Right lobe of liver (tissue), 6 donors: Measurements from ENCODE around the gene SRCAP. TPM values are rescaled to one million over a fixed set of nuclear protein-coding genes. Genes with fewer than 3 reads are reported as not detected.

ENCODE experiments used
- ATAC-seq, 4 donors: fragments of 200-7000 bp; cut with Tn5 transposase; one replicate each; pipeline ENCODE4 v1.9.1; 2020; ENCODE audit warnings: mild to moderate bottlenecking in 4 of 4, moderate library complexity in 4 of 4
- DNase-seq, 3 donors: peaks; one replicate each; pipeline ENCODE4 v3.0.0-alpha.2; 2020
- H3K27ac ChIP-seq, 3 donors: fragments of 200-600 bp; one replicate each; pipeline ENCODE4 v1.8.0; 2022
- H3K27me3 ChIP-seq, 2 donors: fragments of 200-600 bp; one replicate each; pipeline ENCODE4 v1.8.0; 2022
- H3K36me3 ChIP-seq, 4 donors: fragments of 200-600 bp; sonication (generic) in 1 of 4; one replicate each; pipeline versions ENCODE4 v1.5.1 to v1.8.0; 2017 to 2022; ENCODE audit warnings: control low read depth in 1 of 4
- H3K4me1 ChIP-seq, 4 donors: fragments of 200-600 bp; sonication (generic) in 1 of 4; one replicate each; pipeline versions ENCODE4 v1.5.1 to v1.8.0; 2017 to 2022; ENCODE audit warnings: control low read depth in 1 of 4
- H3K4me3 ChIP-seq, 3 donors: fragments of 200-600 bp; one replicate each; pipeline ENCODE4 v1.8.0; 2022
- H3K9me3 ChIP-seq, 4 donors: fragments of 200-600 bp; sonication (generic) in 1 of 4; one replicate each; pipeline versions ENCODE4 v1.5.1 to v1.8.0; 2017 to 2022; ENCODE audit warnings: control low read depth in 1 of 4
- POLR2A ChIP-seq: fragments of 450-650 bp; IDR thresholded peaks from one replicate; pipeline ENCODE4 v1.6.1; 2017; ENCODE audit warnings: antibody characterized with exemption, mild to moderate bottlenecking
- WGBS: methylation state at CpG from one replicate; pipeline ENCODE4 v1.1.6; 2018; ENCODE audit warnings: low coverage, low lambda C conversion rate; ENCODE audit not compliant: insufficient coverage; ENCODE audit errors: missing lambda C conversion rate; 5-methylcytosine and 5-hydroxymethylcytosine counted together
- intact Hi-C, 2 donors: fragments of 100-400 bp; cut with DNase I; formaldehyde crosslinking; loops; one replicate each; pipeline versions ENCODE4 v1.11.2 to v1.14.1; 2022
- total RNA-seq, 6 experiments: library from RNA; depleted of rRNA in 2 of 6; stranded (reverse); fragments of >200 nt in 2 of 6; fragmentation: NEBNext Ultra II Directional in 3 of 6; extraction: Animal tissue kit (Norgen Biotek cat#: 25700) in 3 of 6; gene quantifications; one replicate each; pipeline versions ENCODE4 v1.1.0 to v1.2.4, GENCODE V29; 2016 to 2023
- TF ChIP-seq, protein P1 (sequence below), 4 donors: fragments of 200-600 bp in 3 of 4; fragments of 450-650 bp in 1 of 4; IDR thresholded peaks; one replicate each; pipeline versions ENCODE4 v1.5.1 to v1.8.0; 2016 to 2022; ENCODE audit warnings: antibody characterized with exemption in 4 of 4, mild to moderate bottlenecking in 2 of 4
- donor health status: DM: no; HTN: yes; CAD: no.
- donor health status: DM: no; HTN: no; CAD: no.
- donor health status: DM: no; HTN: no; CAD: no.
- donor health status: DM: no; HTN: yes; CAD: no.
- donor health status: DM: no; HTN: yes; CAD: no.

SRCAP gene
- total RNA-seq, 6 experiments from 2014 or later, result 12.1 to 31.3 (median 22.6) TPM

DNA sequence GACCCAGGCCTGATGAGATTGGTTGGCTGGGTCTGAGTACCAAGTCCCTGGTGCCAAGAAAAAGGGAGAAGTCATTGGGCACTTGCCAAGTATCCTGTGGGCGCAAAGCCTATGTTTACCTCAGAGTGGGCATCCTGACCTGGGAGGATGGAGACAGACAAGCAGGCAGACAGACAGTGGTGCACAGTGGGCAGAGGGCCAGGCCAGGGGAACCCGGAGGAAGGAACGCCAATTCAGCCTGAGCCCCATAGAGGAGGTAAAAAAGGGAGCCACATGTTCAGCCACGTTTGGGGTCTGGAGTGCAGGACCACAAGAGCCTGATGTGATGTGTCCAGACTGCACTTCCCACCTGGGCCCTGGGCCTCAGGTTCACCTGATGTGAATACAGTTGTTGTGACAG, 54.6 kb downstream of the SRCAP start:
- no peaks in the 10 kb centered on the region for H3K9me3 ChIP-seq
- DNase-seq (no peak), ATAC-seq (peak in 1 of 4 donors; percentile 25)
- H3K36me3 ChIP-seq, result peaks cover 0 to 21% (median 3%) of the 10 kb centered on the region in 4 donors
- TF ChIP-seq, protein P1, sequence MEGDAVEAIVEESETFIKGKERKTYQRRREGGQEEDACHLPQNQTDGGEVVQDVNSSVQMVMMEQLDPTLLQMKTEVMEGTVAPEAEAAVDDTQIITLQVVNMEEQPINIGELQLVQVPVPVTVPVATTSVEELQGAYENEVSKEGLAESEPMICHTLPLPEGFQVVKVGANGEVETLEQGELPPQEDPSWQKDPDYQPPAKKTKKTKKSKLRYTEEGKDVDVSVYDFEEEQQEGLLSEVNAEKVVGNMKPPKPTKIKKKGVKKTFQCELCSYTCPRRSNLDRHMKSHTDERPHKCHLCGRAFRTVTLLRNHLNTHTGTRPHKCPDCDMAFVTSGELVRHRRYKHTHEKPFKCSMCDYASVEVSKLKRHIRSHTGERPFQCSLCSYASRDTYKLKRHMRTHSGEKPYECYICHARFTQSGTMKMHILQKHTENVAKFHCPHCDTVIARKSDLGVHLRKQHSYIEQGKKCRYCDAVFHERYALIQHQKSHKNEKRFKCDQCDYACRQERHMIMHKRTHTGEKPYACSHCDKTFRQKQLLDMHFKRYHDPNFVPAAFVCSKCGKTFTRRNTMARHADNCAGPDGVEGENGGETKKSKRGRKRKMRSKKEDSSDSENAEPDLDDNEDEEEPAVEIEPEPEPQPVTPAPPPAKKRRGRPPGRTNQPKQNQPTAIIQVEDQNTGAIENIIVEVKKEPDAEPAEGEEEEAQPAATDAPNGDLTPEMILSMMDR (IDR thresholded peaks at IDR 0.05), result no peak
- TF ChIP-seq POLR2A, result no peak
- no peak overlapping the region for H3K27ac ChIP-seq
- no peak overlapping the region for H3K4me3 ChIP-seq
- 40% methylated on average over 1 of the region's 4 CpGs for WGBS
- H3K4me1 ChIP-seq, result peaks cover 0 to 11% (median 0%) of the 10 kb centered on the region in 4 donors
- intact Hi-C loops, result loop anchor here in 1 of 2 donors (10.0 kb wide), 1 partner anchor 49 kb away; no protein-coding TSS in a partner anchor
- no peaks in the 10 kb centered on the region for H3K27me3 ChIP-seq

DNA sequence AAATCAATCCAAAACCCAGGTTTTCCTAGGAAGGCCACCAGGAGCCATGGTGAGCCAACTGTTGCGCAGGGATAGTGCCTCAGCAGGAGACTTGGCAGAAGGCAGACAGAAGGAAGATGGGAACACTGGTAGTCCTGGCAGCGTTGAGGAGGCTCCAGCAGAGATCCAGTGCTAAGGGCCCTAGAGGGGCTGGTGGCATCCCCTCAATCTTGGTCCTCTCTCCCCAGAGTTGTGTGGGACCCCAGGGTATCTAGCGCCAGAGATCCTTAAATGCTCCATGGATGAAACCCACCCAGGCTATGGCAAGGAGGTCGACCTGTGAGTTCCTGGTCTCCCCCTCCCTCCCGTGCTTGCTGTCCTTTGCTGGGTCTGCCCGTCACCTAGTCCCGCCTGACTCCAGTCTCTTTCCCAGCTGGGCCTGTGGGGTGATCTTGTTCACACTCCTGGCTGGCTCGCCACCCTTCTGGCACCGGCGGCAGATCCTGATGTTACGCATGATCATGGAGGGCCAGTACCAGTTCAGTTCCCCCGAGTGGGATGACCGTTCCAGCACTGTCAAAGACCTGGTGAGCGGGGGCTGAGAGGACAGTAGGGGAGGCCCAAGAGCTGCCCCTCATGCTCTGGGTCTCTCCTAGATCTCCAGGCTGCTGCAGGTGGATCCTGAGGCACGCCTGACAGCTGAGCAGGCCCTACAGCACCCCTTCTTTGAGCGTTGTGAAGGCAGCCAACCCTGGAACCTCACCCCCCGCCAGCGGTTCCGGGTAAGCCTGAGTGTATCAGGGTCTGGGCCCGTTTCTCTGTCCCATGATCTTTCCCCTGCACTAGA, 57.2 kb downstream of the SRCAP start:
- H3K9me3 ChIP-seq, result no peaks in the 10 kb centered on the region
- intact Hi-C loops, result loop anchor here in 1 of 2 donors (10.0 kb wide), 1 partner anchor 51 kb away; no protein-coding TSS in a partner anchor
- no peak for DNase-seq
- TF ChIP-seq POLR2A, result no peak
- TF ChIP-seq, protein P1 (IDR thresholded peaks at IDR 0.05), result no peak
- peaks cover 0 to 17% (median 2%) of the 10 kb centered on the region in 4 donors for H3K36me3 ChIP-seq
- H3K4me3 ChIP-seq, result no peak overlapping the region
- WGBS, result 96% methylated on average over 9 of the region's 20 CpGs
- H3K27me3 ChIP-seq, result no peaks in the 10 kb centered on the region
- H3K27ac ChIP-seq, result no peak overlapping the region
- ATAC-seq, result no peak
- peaks cover 0 to 16% (median 2%) of the 10 kb centered on the region in 4 donors for H3K4me1 ChIP-seq

DNA sequence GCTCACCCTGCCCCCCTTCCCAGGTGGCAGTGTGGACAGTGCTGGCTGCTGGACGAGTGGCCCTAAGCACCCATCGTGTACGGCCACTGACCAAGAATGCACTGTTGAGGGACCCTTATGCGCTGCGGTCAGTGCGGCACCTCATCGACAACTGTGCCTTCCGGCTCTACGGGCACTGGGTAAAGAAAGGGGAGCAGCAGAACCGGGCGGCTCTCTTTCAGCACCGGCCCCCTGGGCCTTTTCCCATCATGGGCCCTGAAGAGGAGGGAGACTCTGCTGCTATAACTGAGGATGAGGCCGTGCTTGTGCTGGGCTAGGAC, 57.8 kb downstream of the SRCAP start:
- Histone ChIP-seq H3K36me3 (peaks cover 0 to 12% (median 0%) of the 10 kb centered on the region in 4 donors), H3K4me3 (no peak overlapping the region), H3K27ac (no peak overlapping the region), H3K27me3 (no peaks in the 10 kb centered on the region), H3K9me3 (no peaks in the 10 kb centered on the region), H3K4me1 (peaks cover 0 to 21% (median 4%) of the 10 kb centered on the region in 4 donors)
- intact Hi-C loops, result loop anchor here in 1 of 2 donors (10.0 kb wide), 1 partner anchor 52 kb away; no protein-coding TSS in a partner anchor
- ATAC-seq (no peak), DNase-seq (no peak)
- no CpG with 5 or more reads among the region's 13 CpGs for WGBS
- TF ChIP-seq, protein P1 (IDR thresholded peaks at IDR 0.05), result no peak

DNA sequence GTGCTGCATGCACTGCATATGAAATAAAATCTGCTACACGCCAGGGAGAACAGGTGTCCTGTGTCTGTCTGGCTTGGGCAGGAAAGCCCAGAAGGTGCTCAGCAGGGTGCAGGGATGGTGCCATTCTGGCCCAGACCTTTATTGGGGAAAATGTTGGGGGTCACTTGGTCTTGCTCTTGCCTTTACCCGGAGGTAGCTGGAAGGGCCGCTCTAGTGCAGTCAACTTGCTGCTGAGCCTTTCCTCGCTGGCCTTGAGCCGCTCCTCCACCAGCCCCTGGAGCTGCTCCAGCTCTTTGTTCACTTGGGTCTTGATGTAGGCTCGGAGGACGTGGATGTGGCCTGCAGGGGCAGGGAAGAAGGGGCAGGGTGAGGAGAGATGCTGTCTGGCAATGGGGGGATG, 58.3 kb downstream of the SRCAP start:
- DNase-seq (no peak), ATAC-seq (no peak)
- Histone ChIP-seq H3K36me3 (peaks cover 0 to 12% (median 0%) of the 10 kb centered on the region in 4 donors), H3K4me3 (no peak overlapping the region), H3K27ac (no peak overlapping the region), H3K27me3 (no peaks in the 10 kb centered on the region), H3K9me3 (no peaks in the 10 kb centered on the region), H3K4me1 (peaks cover 0 to 21% (median 4%) of the 10 kb centered on the region in 4 donors)
- intact Hi-C loops, result loop anchor here in 1 of 2 donors (10.0 kb wide), 1 partner anchor 53 kb away; no protein-coding TSS in a partner anchor
- WGBS, result 80% methylated on average over 3 of the region's 7 CpGs
- TF ChIP-seq POLR2A, result no peak
- TF ChIP-seq, protein P1 (IDR thresholded peaks at IDR 0.05), result no peak
